IMR-90 (cell line): Measurements from ENCODE around the gene ACVR1B. TPM values are rescaled to one million over a fixed set of nuclear protein-coding genes. Genes with fewer than 3 reads are reported as not detected.

Experiments used
- ATAC-seq: fragments of 200-7000 bp; cut with Tn5 transposase; 2 replicates; pipeline ENCODE4 v1.9.1; 2020; ENCODE audit warnings: low read depth, mild to moderate bottlenecking, moderate library complexity
- BruUV-seq: library from RNA; stranded (reverse); fragments of 400-500 nt; replicated peaks from 2 replicates; lab custom pipeline; 2021; lab: Mats Ljungman, UMichigan
- CTCF ChIA-PET: fragments of 300-600 bp; formaldehyde crosslinking; extraction: SDS; loops from one replicate; lab custom pipeline; 2021; ENCODE audit warnings: antibody characterized with exemption; lab: Yijun Ruan, JAX
- POLR2A ChIA-PET: fragments of 300-600 bp; sonication (Branson Sonifier 250); formaldehyde crosslinking; loops from one replicate; lab custom pipeline; 2022; ENCODE audit warnings: antibody characterized with exemption; ENCODE audit not compliant: unreplicated experiment; lab: Charles Lee
- DNase-seq: peaks from one replicate; pipeline ENCODE4 v3.0.0; 2013
- H2AFZ ChIP-seq: replicated peaks from 2 replicates; pipeline ENCODE3; 2013; ENCODE audit warnings: low read length, mild to moderate bottlenecking; ENCODE audit not compliant: poor library complexity
- H2AK5ac ChIP-seq: 2 replicates; pipeline ENCODE4 v1.6.1; 2013; ENCODE audit warnings: low read depth, low read length, inconsistent platforms
- H2AK9ac ChIP-seq: replicated peaks from 2 replicates; pipeline ENCODE3; 2013; ENCODE audit warnings: mild to moderate bottlenecking, low read depth, low read length, moderate library complexity; ENCODE audit not compliant: poor library complexity
- H2BK120ac ChIP-seq: 2 replicates; pipeline ENCODE4 v1.6.1; 2013; ENCODE audit warnings: low read depth, low read length, inconsistent platforms
- H2BK15ac ChIP-seq: 3 replicates; pipeline ENCODE4 v1.6.1; 2013; ENCODE audit warnings: low read depth, low read length, inconsistent platforms
- H2BK20ac ChIP-seq: 2 replicates; pipeline ENCODE4 v1.6.1; 2013; ENCODE audit warnings: low read depth, mild to moderate bottlenecking, inconsistent platforms, low read length, moderate library complexity
- H2BK5ac ChIP-seq: 2 replicates; pipeline ENCODE4 v1.6.1; 2013; ENCODE audit warnings: mild to moderate bottlenecking, low read depth, low read length, inconsistent platforms; ENCODE audit not compliant: poor library complexity, severe bottlenecking
- H3K14ac ChIP-seq: replicated peaks from 2 replicates; pipeline ENCODE4 v1.6.1; 2013; ENCODE audit warnings: low read depth, low read length, inconsistent platforms
- H3K18ac ChIP-seq: 2 replicates; pipeline ENCODE4 v1.6.1; 2013; ENCODE audit warnings: low read depth, low read length, control low read depth
- H3K23ac ChIP-seq: 2 replicates; pipeline ENCODE4 v1.6.1; 2013; ENCODE audit warnings: low read depth, low read length, inconsistent platforms
- H3K27ac ChIP-seq: 2 replicates; pipeline ENCODE4 v1.5.1; 2013; ENCODE audit warnings: mild to moderate bottlenecking, control low read depth, low read length; ENCODE audit not compliant: insufficient read depth
- H3K27me3 ChIP-seq: 2 replicates; pipeline ENCODE4 v1.6.1; 2013; ENCODE audit warnings: low read length; ENCODE audit not compliant: control insufficient read depth, insufficient read depth
- H3K36me3 ChIP-seq: 2 replicates; pipeline ENCODE4 v1.6.1; 2013; ENCODE audit warnings: low read length, mixed read lengths; ENCODE audit not compliant: control insufficient read depth, insufficient read depth
- H3K4ac ChIP-seq: 2 replicates; pipeline ENCODE4 v1.6.1; 2013; ENCODE audit warnings: low read depth, low read length, inconsistent platforms
- H3K4me1 ChIP-seq: 2 replicates; pipeline ENCODE4 v1.6.1; 2013; ENCODE audit warnings: low read length, mixed read lengths; ENCODE audit not compliant: control insufficient read depth, insufficient read depth
- H3K4me2 ChIP-seq: 2 replicates; pipeline ENCODE4 v1.6.1; 2013; ENCODE audit warnings: low read depth, mild to moderate bottlenecking, control low read depth, low read length, moderate library complexity
- H3K4me3 ChIP-seq: 2 replicates; pipeline ENCODE4 v1.5.1; 2013; ENCODE audit warnings: low read depth, mild to moderate bottlenecking, control low read depth, low read length, moderate library complexity; ENCODE audit not compliant: insufficient read depth
- H3K56ac ChIP-seq: 2 replicates; pipeline ENCODE4 v1.6.1; 2013; ENCODE audit warnings: low read length, inconsistent platforms; ENCODE audit not compliant: insufficient read depth; ENCODE audit errors: extremely low read depth
- H3K79me1 ChIP-seq, 2 experiments: 2 replicates each; pipeline ENCODE4 v1.6.1; 2013; ENCODE audit warnings: low read length in 2 of 2, inconsistent platforms in 1 of 2, low read depth in 1 of 2
- H3K9ac ChIP-seq: 2 replicates; pipeline ENCODE4 v1.6.1; 2013; ENCODE audit warnings: low read depth, low read length, control low read depth
- H3K9me1 ChIP-seq: 2 replicates; pipeline ENCODE4 v1.6.1; 2013; ENCODE audit warnings: low read length, inconsistent platforms; ENCODE audit not compliant: insufficient read depth
- H3K9me3 ChIP-seq: 2 replicates; pipeline ENCODE4 v1.6.1; 2013; ENCODE audit warnings: low read length; ENCODE audit not compliant: control insufficient read depth, insufficient read depth
- H4K20me1 ChIP-seq: 2 replicates; pipeline ENCODE4 v1.6.1; 2013; ENCODE audit warnings: low read length, inconsistent platforms; ENCODE audit not compliant: insufficient read depth
- H4K5ac ChIP-seq: 2 replicates; pipeline ENCODE4 v1.6.1; 2013; ENCODE audit warnings: mild to moderate bottlenecking, low read depth, low read length, control low read depth
- H4K8ac ChIP-seq, 2 experiments: 2 replicates each; pipeline ENCODE4 v1.6.1; 2013; ENCODE audit warnings: low read depth in 2 of 2, low read length in 2 of 2, control low read depth in 1 of 2, inconsistent platforms in 1 of 2
- H4K91ac ChIP-seq: 2 replicates; pipeline ENCODE4 v1.6.1; 2013; ENCODE audit warnings: low read depth, low read length, inconsistent platforms; ENCODE audit not compliant: insufficient read depth
- BHLHE40 ChIP-seq: fragments of 150-350 bp; IDR thresholded peaks from 2 replicates; pipeline ENCODE4 v1.6.1; 2016; ENCODE audit warnings: mild to moderate bottlenecking, low read depth, low read length
- MAFK ChIP-seq: IDR thresholded peaks from 2 replicates; pipeline ENCODE4 v1.6.1; 2012; ENCODE audit warnings: low read depth, low read length, improper control_type of control experiment
- RFX5 ChIP-seq: IDR thresholded peaks from 2 replicates; pipeline ENCODE4 v1.8.0; 2012; ENCODE audit warnings: low read depth, mild to moderate bottlenecking, low read length, moderate library complexity
- WGBS, 2 experiments: methylation state at CpG; one replicate each; pipeline versions ENCODE4 v1.1.5 to v1.1.7; 2013; ENCODE audit warnings: missing lambda C conversion rate in 2 of 2; ENCODE audit not compliant: insufficient read length in 1 of 2; ENCODE audit errors: extremely low coverage in 2 of 2; 5-methylcytosine and 5-hydroxymethylcytosine counted together
- dilution Hi-C: fragments of 300-500 bp; cut with HindIII; formaldehyde crosslinking; loops from one replicate; pipeline ENCODE4 v1.14.3; 2018; ENCODE audit warnings: low sequenced_read_pairs; ENCODE audit not compliant: unreplicated experiment
- in situ Hi-C: fragments of 300-500 bp; cut with MboI; formaldehyde crosslinking; loops from 3 replicates; pipeline ENCODE4 v1.14.3; 2019; ENCODE audit warnings: low sequenced_read_pairs, inconsistent platforms, mixed read lengths
- intact Hi-C: fragments of 100-400 bp; cut with micrococcal nuclease; formaldehyde crosslinking; loops from 2 replicates; pipeline ENCODE4 v1.10.0; 2022
- polyA plus RNA-seq, 3 experiments: library from polyadenylated mRNA; depleted of rRNA; stranded (reverse); fragments of >200 nt; gene quantifications; 2 replicates each; pipeline ENCODE4 v1.2.3, GENCODE V29; 2012; ENCODE audit warnings: low replicate concordance in 1 of 3
- total RNA-seq: library from RNA; depleted of rRNA; stranded (reverse); fragments of >200 nt; gene quantifications from 2 replicates; pipeline ENCODE4 v1.2.3, GENCODE V29; 2012
- TF ChIP-seq, protein P1 (sequence below): fragments of 150-350 bp; IDR thresholded peaks from 2 replicates; pipeline ENCODE4 v1.6.1; 2017; ENCODE audit warnings: mild to moderate bottlenecking, antibody characterized with exemption, low read length, low read depth
- TF ChIP-seq, protein P2 (sequence below): fragments of 150-350 bp; IDR thresholded peaks from 2 replicates; pipeline ENCODE4 v1.6.1; 2016; ENCODE audit warnings: low read depth, mild to moderate bottlenecking, low read length, moderate library complexity, borderline replicate concordance

ACVR1B gene
- total and polyA plus RNA-seq, 2 of the 4 experiments (the other 2 are of a cell fraction): 5.7 to 13.6 TPM

DNA sequence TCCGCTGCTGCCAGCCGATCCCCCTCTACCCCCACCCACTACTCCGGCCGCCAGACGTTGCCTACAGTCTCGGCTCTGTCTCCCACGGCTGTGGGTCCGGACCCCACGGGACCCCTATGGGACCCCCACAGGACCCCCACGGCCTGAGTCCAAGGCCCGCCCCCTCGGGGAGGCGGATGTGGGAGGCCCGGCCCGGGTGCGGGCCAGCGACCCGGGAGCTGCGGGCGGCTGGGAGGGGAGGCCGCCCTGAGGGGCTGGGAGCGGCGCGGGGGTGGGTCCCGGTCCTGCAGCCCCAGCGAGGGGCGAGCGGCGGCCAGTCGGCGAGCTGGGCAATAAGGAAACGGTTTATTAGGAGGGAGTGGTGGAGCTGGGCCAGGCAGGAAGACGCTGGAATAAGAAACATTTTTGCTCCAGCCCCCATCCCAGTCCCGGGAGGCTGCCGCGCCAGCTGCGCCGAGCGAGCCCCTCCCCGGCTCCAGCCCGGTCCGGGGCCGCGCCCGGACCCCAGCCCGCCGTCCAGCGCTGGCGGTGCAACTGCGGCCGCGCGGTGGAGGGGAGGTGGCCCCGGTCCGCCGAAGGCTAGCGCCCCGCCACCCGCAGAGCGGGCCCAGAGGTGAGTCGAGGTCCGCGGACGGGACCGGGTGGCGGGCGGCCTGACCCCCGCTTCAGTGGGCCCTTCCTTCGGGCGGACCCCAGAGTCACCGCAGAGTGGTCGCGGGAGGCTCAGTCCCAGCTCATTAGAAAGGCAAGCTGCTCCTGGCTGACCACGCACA lies 44.2 kb upstream of the ACVR1B start, which contains the start of gene ACVRL1:
ACVRL1 (plus strand) TSS at position 422 of the 773 bp plus-strand sequence. CDS start 4,971 bp downstream, outside the sequence.
- CTCF ChIA-PET: interaction anchor here (1.4 to 2.4 kb wide), 2 partner anchors 11 to 15 kb away, joined by 4 to 8 read pairs; no protein-coding TSS in a partner anchor
- Histone ChIP-seq H3K27me3 (no peaks in the 10 kb centered on the region), H3K9ac (peak within 1 kb of the TSS; percentile 21)

More for the DNA sequence above, 44.2 kb upstream of the ACVR1B start, which contains the start of gene ACVRL1:
- BruUV-seq: no TSS peak
- H4K91ac ChIP-seq: peak within 1 kb of the TSS; percentile 68
- H2AK5ac ChIP-seq: peak within 1 kb of the TSS; percentile 93
- 17% methylated on average over 22 of the region's 74 CpGs; no CpG with 5 or more reads in 1 of the 2 experiments for WGBS, 2 experiments
- no peaks in the 10 kb centered on the region for H3K9me3 ChIP-seq
- H3K4ac ChIP-seq: peak within 1 kb of the TSS; percentile 92
- POLR2A ChIA-PET: no interaction called here
- peaks cover 41% of the 10 kb centered on the region for H3K4me1 ChIP-seq
- ATAC-seq (no peak; the same call in 1 of the 2 replicates), DNase-seq (no peak)
- intact Hi-C loops (no loop called here), dilution Hi-C loops (no loop called here), in situ Hi-C loops (no loop called here)
- TF ChIP-seq, protein P1, sequence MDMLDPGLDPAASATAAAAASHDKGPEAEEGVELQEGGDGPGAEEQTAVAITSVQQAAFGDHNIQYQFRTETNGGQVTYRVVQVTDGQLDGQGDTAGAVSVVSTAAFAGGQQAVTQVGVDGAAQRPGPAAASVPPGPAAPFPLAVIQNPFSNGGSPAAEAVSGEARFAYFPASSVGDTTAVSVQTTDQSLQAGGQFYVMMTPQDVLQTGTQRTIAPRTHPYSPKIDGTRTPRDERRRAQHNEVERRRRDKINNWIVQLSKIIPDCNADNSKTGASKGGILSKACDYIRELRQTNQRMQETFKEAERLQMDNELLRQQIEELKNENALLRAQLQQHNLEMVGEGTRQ: no peak
- no peak for TF ChIP-seq MAFK
- no peak for TF ChIP-seq RFX5
- TF ChIP-seq, protein P2, sequence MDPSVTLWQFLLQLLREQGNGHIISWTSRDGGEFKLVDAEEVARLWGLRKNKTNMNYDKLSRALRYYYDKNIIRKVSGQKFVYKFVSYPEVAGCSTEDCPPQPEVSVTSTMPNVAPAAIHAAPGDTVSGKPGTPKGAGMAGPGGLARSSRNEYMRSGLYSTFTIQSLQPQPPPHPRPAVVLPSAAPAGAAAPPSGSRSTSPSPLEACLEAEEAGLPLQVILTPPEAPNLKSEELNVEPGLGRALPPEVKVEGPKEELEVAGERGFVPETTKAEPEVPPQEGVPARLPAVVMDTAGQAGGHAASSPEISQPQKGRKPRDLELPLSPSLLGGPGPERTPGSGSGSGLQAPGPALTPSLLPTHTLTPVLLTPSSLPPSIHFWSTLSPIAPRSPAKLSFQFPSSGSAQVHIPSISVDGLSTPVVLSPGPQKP: no peak
- TF ChIP-seq BHLHE40: no peak
- no peak within 1 kb of the TSS; the same call in 1 of the 2 replicates for H3K18ac ChIP-seq
- peak within 1 kb of the TSS; percentile 36 for H3K4me3 ChIP-seq
- H2AFZ ChIP-seq: peak within 1 kb of the TSS; percentile 87
- H2BK120ac ChIP-seq: peak within 1 kb of the TSS; percentile 83
- H3K9me1 ChIP-seq: peaks cover 47% of the 10 kb centered on the region
- no peaks in the 10 kb centered on the region for H3K36me3 ChIP-seq
- no peak within 1 kb of the TSS for H2BK5ac ChIP-seq
- peak within 1 kb of the TSS; percentile 93; the same call in 2 of the 3 replicates for H2BK15ac ChIP-seq
- H3K14ac ChIP-seq: peak within 1 kb of the TSS; percentile 91
- H4K20me1 ChIP-seq: no peaks in the 10 kb centered on the region
- peak within 1 kb of the TSS; percentile 87; the same call in 1 of the 2 replicates for H3K23ac ChIP-seq
- peak within 1 kb of the TSS; percentile 26; the same call in 1 of the 2 replicates for H4K5ac ChIP-seq
- H3K56ac ChIP-seq: no peak within 1 kb of the TSS; the same call in 1 of the 2 replicates
- peak within 1 kb of the TSS; percentile 40 to 82 for H4K8ac ChIP-seq
- peak within 1 kb of the TSS; percentile 20; the same call in 1 of the 2 replicates for H3K27ac ChIP-seq
- peak within 1 kb of the TSS; percentile 44 for H3K4me2 ChIP-seq
- H2BK20ac ChIP-seq: peak within 1 kb of the TSS; percentile 88
- peaks cover 0 to 25% of the 10 kb centered on the region in 2 experiments; a peak in 3 of 4 replicates for H3K79me1 ChIP-seq
- peak within 1 kb of the TSS; percentile 85 for H2AK9ac ChIP-seq
